NCI-H2196 (cell line): ENCODE data around the gene CAP2.
"Not testable (repeated sequence)": the region's sequence is repeated elsewhere in the genome, so short reads cannot be mapped to it uniquely, and the experiment has no call there.

Source experiments
- DNase-seq: peaks from one replicate; lab custom pipeline; 2025; ENCODE audit not compliant: unreplicated experiment; lab: John Stamatoyannopoulos, UW

CAP2 gene

GRCh38 chr6:17574866-17575560 is 181.6 kb downstream of the CAP2 start:
- DNase-seq: no peak

DNA sequence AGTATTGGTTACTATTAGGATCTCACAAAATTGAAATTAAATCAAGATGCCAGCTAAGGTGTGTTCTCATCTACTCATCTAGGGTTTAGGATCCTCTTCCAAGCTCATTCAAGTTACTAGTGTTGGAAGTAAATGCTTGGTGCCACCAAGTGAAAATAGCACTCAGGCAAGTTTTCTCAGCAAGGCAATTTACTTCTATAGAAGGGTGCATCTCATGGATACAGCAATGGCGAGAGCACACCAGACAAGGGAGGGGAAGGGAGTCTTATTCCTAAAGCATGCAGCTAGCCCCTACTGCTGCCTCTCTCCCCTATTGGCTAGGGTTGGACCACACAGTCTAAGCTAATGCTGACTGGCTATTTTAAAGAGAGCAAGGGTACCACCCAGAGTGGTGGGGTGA is 183.7 kb downstream of the CAP2 start:
- DNase-seq: no peak

GRCh38 chr6:17580518-17581048 is 187.2 kb downstream of the CAP2 start:
- DNase-seq: no peak

DNA sequence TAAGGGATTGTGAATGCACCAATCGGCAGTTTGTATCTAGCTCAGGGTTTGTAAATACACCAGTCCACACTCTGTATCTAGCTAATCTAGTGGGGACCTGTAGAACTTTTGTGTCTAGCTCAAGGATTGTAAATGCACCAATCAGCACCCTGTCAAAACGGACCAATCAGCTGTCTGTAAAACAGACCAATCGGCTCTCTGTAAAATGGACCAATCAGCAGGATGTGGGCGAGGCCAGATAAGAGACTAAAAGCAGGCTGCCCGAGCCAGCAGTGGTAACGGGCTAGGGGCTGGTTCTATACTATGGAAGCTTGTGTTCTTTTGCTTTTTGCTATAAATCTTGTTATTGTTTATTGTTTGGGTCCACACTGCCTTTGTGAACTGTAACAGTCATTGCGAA is 187.9 kb downstream of the CAP2 start:
- not testable (repeated sequence) for DNase-seq

- no peak for DNase-seq
Observed at GRCh38 chr6:17583811-17584210, 190.4 kb downstream of the CAP2 start.

- DNase-seq: peak; percentile 19
Observed at GRCh38 chr6:17584241-17584803, 190.9 kb downstream of the CAP2 start.

DNA sequence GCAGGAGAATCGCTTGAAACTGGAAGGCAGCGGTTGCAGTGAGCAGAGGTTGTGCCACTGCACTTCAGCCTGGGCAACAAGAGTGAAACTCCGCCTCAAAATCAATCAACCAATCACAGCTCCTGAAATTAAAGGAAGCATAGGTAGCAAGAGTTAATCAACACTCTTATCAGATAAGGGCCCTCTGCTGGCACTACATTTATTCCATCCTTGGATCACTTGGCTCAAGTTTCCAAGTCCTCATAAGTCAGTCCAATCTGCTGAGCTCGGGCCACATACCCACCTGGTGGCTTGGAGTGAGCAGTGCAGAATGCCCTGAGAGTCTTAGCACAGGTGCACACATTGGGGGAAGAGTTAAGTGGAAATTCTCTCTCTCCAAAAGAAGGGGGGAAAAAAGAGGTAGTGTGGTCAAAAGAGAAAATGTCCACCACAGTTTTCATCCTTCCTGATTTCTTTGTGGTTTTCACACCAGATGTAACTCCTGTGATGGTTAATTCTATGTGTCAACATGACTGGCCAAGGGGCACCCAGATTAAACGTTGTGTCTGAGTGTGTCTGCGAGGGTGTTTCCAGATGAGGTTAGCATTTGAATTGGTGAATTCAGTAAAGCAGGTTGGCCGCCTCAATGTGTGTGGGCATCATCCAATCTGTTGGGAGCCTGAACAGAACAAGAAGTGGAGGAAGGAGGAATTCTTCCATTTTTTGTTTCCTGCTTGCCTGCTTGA is 192.5 kb downstream of the CAP2 start:
- DNase-seq: peak; percentile 10

DNA sequence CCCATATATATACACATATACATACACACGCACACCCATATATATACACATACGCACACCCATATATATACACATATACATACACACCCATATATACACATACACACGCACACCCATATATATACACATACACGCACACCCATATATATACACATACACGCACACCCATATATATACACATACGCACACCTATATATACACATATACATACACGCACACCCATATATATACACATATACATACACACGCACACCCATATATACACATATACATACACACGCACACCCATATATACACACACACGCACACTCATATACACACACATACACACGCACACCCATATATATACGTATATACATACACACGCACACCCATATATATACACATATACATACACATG is 193.2 kb downstream of the CAP2 start:
- not testable (repeated sequence) for DNase-seq

- no peak for DNase-seq
Observed at GRCh38 chr6:17588011-17588410, 194.6 kb downstream of the CAP2 start.

DNA sequence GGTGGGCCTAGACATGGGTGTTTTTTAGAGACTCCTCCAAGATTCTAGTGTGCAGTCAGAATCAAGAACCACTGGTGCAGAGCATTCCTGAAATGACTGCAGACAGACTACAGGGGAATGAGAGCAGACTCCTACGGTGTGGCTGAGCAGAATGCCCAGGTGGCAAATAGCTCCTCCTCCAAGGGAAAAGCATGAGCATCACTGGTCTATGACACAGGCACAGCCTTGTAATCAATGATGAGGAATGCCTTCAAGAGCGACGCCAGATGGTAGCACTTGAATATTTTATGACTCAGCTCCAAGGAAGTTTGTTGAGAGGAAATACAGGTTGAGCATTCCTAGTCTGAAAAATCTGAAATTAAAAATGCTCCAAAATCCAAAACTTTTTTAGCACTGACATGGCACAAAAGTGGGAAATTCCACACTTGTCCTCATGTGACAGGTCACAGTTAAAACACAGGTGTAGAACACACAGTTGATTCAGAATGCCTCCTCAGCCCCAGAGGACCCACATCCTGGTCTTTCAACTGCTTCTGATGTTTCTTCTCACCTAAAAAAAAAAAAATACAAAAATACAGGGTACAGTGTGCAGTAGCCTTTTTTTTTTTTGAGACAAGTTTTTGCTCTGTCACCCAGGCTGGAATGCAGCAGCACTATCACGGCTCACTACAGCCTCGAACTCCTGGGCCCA is 196.2 kb downstream of the CAP2 start:
- DNase-seq: peak; percentile 32

- DNase-seq: no peak
Observed at GRCh38 chr6:17591287-17591686, 197.9 kb downstream of the CAP2 start.

DNA sequence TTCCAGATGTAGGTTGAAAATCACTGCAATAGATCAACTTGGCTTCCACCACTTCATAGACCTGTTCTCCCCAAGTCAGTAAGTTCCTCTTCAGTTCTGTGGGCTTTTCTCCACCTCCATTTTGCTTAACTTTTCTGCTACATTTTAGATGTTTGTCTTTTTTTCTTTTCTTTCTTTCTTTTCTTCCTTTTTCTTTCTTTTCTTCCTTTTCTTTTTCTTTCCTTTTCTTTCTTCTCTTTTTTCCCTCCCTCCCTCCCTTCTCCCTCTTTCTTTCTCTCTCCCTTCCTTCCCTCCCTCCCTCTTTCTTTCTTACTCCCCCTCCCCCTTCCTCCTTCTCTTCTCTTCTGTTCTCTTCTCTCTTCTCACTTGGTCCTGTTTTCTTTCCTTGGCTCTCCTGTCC is 199.9 kb downstream of the CAP2 start:
- no peak for DNase-seq

- DNase-seq: no peak
Observed at GRCh38 chr6:17596085-17596484, 202.7 kb downstream of the CAP2 start.

DNA sequence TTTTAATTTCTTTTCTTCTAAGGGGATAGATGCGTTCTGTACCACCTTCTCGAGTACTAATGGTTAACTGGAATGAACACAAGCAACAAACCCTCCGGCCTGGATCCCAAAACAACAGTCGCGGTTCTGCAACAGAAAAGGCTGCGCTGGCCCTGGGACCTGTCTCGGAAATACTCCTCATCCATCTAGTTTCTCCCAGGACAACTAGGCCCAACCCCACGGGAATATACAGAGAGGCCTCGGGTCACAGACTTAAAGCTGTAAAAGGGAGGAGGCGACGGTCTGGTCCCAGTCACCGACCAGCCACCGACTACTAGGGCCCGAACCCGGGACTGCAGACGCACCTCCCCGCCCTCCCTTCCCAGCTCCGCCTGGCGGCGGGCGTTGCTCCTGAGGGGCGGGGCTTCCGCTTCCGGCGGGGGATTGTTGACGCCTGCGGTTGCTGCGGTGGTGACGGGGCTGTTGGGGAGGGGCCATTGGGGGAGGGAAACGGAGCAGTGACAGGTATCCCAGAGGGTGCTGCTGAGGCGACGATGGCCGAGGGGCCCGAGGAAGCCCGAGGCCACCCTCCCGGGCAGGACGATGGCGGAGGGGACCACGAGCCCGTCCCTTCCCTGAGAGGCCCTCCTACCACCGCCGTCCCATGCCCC is 206.6 kb downstream of the CAP2 start, which contains the start of gene FAM8A1:
FAM8A1 (plus strand) TSS at position 426 of the 650 bp plus-strand sequence; CDS start at position 534, 108 bp downstream.
- DNase-seq: peak; percentile 92

- no peak for DNase-seq
Observed at GRCh38 chr6:17600527-17601385, 207.4 kb downstream of the CAP2 start.

DNA sequence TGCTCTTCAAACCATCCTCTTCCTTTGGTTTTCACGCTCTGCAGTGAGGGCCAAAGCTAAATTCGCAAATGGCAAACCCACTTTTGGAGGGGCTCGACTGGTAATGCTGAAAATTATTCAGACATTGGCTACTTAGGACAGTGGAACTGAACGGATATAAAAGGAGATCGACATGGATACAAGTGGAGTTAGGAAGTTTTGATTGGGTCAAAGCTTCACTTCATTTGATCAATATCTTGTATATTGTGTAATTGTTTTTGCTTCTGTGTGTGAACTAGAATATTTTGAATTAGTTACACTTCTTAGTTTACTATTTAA is 207.9 kb downstream of the CAP2 start:
- DNase-seq: no peak

GRCh38 chr6:17602888-17603287 is 209.5 kb downstream of the CAP2 start:
- no peak for DNase-seq

DNA sequence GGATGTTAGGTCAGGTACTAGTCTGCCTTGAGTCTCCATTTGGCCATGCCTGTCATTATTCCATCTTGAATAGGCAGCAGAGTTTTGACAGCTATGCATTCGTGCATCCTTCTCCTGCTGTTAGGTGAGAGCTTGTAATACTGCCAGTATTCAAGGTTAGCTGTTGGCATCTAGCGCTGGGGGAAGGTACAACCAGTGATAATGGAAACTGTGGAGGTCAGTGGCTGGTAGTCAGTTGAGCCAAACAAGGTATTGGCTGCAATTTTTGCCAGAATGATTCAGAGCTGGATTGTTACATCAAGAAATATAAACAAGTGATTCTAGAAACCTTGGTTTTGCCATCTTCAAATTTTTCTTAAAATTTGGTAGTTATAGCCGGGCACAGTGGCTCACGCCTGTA is 213.2 kb downstream of the CAP2 start:
- DNase-seq: no peak
